ENCODE data around the gene NUDT4B.
"Not testable (repeated sequence)": the region's sequence is repeated elsewhere in the genome, so short reads cannot be mapped to it uniquely, and the experiment has no call there.

The NUDT4B gene

DNA sequence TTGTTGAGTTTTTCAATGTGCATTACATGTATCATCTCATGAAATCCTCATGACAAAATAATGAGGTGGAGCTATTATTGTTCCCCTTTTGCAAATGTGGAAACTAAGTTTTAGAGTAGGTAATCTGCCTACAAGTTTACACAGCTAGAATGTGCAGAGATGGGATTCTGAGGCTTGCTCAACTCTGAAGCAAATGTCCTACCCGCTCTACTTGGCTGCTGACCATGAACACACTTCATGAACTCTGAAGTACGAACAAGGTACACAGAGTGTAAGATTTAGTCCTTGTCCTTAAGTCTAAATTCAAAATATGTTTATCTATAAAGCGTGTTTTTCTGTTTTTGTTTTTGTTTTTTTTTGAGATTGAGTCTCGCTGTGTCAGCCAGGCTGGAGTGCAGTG is 5.4 kb upstream of the NUDT4B start:
- DNase-seq, result not testable (repeated sequence)

DNA sequence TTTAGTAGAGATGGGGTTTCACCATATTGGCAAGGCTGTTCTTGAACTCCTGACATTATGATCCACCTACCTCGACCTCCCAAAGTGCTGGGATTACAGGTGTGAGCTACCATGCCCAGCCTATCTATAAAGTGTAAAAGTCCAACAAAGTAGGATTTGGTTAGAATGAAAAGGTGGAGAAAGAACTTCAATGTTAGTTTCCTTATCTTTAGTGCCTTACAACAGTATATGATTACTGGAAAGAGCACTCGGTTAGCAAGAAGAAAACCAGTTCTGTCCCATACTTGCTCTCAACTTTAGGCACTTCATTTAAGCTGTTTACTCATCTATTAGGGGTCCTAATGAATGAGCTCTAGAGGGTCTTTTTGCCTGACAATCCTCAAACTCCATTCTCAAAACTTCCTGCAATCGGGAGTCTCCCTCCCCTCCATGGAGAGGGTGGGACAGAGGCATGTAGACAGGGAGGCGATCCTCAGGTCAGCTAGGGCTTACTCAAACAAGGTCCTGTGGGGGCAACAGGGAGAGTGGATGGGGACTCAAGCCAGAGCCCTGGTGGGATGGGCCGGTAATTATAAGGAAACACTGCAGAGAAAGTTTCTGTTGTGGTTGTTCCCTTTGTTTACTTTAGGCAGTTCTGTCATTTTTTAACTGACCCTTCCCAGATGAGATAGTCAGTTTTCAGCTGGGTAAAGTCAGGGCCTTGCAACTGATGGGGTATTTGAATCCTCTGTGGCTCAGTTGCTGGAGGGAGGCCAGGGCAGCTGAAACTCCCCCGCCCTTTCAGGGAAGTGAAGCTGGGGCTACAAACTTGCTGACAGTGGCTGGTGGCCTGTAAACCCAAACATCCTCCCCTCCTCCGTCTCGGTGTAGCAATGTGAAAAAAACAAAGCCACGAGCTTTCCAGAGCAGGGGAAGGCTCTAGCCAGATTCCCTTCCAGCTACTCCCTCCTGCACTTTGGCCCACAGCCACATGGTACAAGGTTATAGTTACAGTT is 4.6 kb upstream of the NUDT4B start:
- not testable (repeated sequence) for DNase-seq

DNA sequence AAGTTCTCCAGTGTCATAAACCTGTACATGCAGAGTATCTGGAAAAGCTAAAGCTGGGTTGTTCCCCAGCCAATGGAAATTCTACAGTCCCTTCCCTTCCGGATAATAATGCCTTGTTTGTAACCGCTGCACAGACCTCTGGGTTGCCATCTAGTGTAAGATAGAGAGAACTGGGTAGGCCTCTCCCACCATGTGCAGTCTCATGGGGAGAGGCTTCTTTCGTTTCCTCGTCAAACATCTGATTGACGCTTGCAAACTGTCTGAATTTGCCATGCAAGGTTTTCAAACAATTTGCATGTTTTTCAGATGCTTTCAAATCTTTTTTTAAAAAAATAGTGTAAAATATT is 734 bp downstream of the NUDT4B start:
- DNase-seq, result not testable (repeated sequence)

DNA sequence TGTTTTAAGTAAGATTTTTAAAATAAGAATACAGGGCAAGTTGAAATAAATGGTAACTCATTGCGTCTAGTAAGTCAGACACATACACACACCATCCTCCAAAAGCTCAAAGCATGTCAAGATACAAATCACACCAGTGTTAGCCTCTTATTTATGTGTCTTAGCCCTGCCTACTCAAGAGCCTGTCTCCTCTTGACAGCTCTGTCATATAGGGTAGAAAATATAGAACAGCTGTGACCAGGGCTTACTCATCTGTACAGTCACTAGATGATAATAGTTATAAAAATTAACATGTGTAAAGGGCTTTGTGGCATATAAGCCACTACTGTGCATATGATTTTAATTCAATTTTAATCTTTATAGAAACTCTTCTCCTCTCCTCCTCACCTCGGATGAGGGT is 7.7 kb downstream of the NUDT4B start:
- DNase-seq, result not testable (repeated sequence)

DNA sequence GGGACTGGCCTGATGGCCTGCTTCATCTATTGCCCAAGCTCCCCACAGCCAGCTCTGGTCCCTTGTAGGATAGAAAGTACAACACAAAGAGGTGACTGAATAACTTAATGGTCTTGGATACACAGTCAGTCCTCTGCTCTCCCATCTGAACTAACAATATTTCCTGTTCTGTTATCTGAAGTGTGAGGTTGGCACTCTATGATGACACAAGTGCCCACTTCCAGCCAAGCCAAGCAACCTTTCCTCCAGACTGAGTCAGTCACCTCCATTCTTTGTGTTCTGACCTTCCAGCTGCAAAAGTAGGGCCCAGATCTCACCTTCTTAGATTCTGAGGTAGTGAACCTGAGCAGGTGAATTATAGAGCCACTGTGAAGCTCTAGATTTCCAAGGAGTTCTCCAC is 8.9 kb downstream of the NUDT4B start:
- not testable (repeated sequence) for DNase-seq

DNA sequence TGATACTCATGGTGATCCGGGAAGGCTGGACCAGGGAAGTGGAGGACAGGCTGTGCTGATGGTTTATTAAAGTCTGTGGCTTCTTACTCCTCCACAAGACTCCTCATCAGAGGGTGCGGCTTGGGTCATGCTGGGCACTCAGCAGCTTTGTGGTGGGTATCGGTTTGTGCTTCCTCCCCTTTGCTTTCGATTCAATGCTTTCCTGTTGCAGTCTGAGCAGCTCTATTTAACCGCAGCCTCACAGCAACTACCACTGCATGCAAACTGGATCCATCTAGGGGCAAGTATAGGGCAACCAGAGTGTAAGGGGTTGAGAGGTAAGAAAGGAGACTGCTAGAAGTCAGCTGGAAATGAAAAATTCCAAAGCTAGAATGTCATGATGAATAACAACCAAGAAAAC is 9.8 kb downstream of the NUDT4B start:
- DNase-seq, result not testable (repeated sequence)

DNA sequence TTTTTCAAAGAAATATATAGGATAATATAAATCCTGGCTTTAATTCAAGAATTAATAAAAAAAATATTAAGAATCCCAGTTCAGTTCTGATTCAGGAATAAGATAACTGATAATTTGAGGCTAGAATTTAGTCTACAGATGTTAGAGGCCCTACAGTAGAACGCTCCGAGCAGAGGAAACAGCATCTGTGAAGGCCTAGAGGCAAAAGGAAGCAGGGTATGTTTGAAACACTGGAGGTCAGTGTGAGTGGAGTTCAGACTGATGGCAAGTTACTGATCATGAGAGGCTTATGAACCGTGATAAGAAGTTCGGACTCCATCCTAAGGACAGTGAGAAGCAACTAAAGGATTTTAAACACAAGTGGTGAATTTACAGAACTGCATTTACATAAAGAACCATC is 10.4 kb downstream of the NUDT4B start:
- not testable (repeated sequence) for DNase-seq

DNA sequence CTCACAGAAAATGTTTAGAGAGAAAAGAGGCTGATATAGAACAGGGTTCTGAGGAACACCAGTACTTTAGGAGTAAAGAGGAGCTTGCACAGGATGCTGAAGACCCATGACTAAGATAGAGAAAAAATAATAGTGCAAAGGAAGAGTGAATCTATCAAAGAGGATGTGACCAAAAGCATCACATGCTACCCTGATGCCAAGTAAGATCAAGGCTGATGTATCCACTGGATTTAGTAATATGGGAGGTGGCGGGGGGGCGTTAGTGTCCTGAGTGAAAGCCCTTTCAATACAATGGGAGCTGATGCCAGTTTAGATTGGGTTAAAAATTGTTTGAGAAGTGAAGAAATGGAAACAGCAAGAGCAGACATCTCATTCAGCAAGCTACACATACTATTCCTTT is 11.2 kb downstream of the NUDT4B start:
- not testable (repeated sequence) for DNase-seq

DNA sequence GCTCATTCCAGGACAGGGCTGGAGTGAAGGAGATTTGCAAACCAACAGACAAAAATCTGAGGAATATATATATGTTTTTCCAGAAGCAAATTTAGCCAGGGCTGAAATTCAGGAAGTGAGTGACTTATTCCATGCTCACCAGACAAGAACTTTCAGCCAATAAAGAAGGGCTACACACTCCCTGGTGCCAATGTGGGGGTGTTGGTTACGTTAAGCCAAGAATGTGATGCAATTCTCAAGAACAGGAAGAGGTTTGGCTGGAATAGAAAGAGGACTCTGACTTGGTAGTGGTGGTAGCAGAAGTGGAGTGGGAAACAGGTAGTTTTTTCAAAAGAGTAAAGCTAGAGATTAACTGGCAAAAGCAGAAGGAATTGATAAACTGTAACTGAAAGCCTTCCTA is 11.6 kb downstream of the NUDT4B start:
- DNase-seq, result not testable (repeated sequence)

DNA sequence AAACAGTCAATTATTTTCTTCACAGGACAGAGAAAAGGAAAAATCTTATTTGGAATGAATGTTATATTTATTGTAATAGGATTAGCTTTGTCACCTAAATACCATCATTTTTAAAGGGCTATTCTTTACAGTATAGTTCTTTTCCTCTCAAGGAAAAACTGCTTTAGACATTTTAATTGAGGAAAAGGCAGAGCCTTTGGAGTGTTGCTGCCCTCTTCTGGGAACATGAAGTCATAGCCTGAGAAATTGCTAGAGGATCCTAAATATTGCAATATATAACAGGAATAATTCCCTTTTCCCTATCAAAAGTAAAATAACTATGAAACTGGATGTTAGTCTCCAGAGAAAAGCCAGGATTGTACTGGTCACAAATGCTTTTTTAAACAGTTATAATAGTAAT is 12.8 kb downstream of the NUDT4B start:
- DNase-seq, result not testable (repeated sequence)

DNA sequence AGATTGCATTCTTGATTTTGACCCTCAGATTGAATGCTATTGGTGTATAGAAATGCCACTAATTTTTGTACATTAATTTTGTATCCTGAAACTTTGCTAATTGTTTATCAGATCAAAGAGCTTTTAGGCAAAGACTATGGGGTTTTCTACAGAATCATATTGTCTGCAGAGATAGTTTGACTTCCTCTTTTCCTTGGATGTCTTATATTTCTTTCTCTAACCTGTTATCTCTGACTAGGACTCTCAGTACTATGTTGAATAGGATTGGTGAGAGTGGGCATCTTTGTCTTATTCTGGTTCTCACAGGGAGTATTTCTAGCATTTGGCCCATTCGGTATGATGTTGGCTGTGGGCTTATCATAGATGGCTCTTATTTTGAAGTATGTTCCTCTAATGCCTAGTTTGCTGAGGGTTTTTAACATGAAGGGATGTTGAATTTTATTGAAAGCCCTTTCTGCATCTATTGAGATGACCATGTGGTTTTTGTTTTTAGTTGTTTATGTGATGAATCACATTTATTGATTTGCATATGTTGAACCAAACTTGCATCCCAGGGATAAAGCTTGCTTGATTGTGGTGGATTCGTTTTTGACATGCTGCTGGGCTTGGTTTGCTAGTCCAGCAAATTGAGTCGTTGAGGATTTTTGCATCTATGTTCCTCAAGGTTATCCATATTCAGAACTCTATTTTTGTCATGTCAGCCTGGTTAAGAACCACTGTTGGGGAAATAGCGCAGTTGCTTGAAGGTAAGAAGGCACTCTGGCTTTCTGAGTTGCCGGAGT is 16.9 kb downstream of the NUDT4B start:
- DNase-seq, result not testable (repeated sequence)

DNA sequence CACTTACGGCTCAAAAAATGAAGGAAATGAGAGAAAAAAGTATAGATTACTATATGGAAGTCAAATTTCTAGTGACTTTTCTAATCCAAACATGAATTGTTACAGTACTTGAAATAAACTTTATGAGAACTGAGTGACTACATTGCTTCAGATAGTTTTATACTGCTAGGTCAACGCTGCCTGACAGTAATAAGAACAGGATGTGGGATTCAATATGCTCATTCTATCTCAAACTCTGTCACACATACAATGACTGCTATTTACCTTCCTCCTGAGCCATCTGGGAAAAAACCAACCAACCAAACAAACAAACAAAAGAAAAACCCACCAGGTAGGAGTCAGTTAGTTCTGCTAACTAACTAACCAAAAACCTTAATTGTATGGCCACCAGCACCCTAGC is 20.0 kb downstream of the NUDT4B start:
- DNase-seq, result not testable (repeated sequence)

DNA sequence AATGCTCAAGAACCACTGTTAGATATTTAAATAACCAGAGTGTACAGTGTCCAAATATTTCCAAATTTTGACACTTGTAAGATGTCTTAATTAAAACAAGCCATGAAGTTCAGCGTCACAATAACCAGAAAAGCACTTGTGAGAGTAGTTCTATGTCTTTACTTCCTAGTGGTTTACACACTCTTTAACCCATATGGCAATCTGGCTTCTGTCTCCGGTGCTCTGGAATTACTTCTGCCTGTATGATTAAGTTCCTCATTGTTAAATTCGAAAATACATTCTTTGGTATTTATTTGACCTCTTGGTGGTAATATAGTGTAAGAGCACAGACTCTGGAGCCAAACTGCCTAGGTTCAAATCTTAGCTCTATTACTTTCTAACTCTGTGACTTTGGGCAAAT is 20.9 kb downstream of the NUDT4B start:
- not testable (repeated sequence) for DNase-seq

DNA sequence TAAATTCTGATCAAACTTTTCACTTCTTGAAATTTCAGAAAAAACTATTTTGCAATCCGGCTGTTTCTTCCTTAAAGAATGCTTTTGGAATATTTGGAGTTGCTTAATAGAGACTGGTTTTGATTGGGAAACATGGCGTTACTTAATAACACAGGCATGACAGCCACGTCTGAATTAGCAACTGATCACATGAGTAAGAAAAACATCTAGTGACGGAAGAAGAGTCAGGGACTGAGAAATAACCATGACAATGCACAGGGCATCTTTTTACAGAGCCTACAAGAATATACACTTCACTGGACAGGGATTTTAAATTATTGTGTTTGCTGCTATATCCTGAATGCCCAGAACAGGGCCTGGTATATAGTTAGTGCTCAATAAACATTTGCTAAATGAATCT is 25.1 kb downstream of the NUDT4B start:
- DNase-seq, result not testable (repeated sequence)

DNA sequence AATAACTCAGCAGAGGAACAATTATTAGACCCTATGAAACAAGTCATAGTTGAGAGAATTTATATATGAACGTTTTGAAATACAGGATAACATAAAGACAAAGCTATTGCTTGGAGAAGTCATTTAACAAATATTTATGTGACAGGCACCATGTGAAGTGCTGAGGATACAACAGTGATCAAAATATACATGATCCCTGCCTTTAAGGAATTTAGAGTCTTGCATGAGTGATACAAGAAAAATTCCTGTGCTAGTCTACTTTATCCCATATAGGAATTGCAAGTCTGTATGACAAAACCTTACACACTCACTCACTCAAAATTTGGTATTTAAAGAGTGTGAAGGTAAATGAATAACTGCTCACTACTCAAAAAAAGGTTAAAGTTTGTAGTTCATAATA is 25.5 kb downstream of the NUDT4B start:
- not testable (repeated sequence) for DNase-seq

DNA sequence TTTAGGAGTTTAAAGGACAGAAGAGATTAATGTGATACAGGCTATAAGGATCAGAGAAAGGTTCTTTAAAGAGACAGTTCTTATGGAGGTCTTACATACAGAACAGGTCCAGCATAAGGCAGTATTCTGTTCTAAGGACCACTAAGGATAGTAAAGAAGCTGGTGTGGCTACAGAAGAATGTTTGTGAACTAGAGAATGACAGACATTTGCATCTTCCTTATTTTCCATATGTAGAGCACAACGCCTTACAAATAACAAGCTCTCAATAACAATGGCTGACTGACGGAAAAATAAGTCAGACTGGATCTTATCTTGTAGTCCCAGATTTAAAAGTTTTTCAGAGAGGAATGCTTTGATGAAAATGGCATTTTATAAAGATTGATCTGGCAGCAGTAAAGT is 26.7 kb downstream of the NUDT4B start:
- DNase-seq, result not testable (repeated sequence)

DNA sequence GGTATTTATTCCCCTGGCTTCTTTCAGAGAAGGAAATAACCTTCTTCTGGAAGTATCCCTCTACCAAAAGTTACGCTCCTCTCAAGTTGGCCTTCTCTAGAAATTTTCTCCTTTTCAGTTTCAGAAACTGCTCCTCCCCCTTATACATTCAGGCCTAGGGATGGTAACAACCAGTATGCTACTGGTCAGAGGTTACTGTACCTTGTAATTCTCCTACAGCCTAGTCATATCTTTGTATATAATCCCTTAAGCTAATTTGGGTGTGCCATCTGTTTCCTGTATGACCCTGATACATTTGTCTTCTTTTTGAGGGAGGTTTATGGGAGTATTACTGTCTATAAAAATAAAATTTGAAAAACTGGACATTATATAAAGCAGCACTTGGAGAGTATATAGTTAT is 29.1 kb downstream of the NUDT4B start:
- not testable (repeated sequence) for DNase-seq

DNA sequence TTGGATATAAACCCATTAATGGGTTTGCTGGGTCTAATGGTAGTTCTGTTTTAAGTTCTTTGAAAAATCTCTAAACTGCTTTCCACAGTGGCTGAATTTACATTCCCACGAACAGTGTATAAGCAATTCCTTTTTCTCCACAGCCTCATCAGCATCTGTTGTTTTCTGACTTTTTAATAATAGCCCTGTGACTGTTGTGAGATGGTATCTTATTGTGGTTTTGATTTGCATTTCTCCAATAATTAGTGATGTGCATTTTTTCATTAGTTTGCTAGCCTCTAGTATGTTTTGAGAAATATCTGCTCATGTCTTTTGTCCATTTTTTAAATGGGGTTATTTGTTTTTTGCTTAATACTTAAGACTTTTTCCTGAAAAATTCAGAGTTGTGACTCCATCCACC is 31.8 kb downstream of the NUDT4B start:
- DNase-seq, result not testable (repeated sequence)

DNA sequence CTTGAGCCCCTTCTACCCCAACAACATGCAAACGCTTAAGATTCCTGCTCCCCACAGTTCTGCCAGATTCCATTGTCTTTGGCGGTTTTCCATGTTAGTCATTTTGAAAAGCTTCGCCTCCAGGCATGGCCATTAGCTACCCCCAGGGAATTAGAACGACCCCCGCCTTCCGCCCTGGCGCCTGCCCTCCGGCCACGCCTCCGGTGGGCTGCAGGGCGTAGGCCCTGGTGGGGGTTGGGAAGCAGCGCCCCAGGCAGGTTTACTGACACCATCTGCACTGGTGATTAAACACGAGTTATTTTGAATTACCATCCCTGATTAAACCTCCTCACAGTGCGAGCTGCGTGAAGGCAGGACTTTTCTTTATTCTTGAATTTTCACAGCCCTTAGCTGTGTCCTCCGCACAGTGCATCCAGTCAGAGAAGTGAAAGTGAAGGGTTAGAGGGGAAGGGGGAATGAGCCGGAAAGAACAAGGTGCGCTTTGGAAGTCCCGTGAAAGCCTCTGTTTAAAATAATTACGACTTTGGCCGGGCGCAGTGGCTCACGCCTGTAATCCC is 43.0 kb downstream of the NUDT4B start:
- DNase-seq, result not testable (repeated sequence)

DNA sequence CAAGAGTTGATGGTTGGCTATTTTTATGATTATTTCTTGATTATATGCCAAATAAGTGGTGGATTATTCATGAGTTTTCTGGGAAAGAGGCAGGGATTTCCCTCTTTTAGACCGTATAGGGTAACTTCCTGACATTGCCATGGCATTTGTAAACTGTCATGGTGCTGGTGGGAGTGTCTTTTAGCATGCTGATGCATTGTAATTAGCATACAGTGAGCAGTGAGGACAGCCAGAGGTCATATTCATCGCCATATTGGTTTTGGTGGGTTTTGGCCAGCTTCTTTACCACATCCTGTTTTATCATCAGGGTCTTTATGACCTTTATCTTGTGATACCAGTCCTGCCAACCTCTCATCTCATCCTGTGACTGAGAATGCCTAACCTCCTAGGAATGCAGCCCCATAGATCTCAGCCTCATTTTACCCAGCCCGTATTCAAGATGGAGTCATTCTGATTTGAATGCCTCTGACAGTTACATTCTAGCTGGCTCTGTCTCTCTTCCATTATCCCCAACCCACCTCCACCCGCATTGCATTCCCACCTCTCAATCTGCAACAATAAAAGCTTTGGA is 45.3 kb downstream of the NUDT4B start:
- DNase-seq, result not testable (repeated sequence)
